Spinal cord (tissue), 10 donors: ENCODE results near the gene ALG10B. TPM values are rescaled to one million over a fixed set of nuclear protein-coding genes. Genes with fewer than 3 reads are reported as not detected.
A peak's percentile ranks its signal among the peaks of the same experiment; 100 is the strongest.
"Not testable (repeated sequence)": the region's sequence is repeated elsewhere in the genome, so short reads cannot be mapped to it uniquely, and the experiment has no call there.

Source experiments
- DNase-seq, 6 donors: peaks; one replicate each; pipeline versions ENCODE4 v3.0.0 to v3.0.0-alpha.2; 2013 to 2015; ENCODE audit warnings: low spot score in 6 of 6, low read depth in 4 of 6
- H3K27ac ChIP-seq: one replicate; pipeline ENCODE4 v1.5.1; 2013; ENCODE audit warnings: low read depth, low read length, control low read depth
- H3K27me3 ChIP-seq: one replicate; pipeline ENCODE4 v1.6.1; 2013; ENCODE audit warnings: low read length; ENCODE audit not compliant: control insufficient read depth, insufficient read depth
- H3K36me3 ChIP-seq: one replicate; pipeline ENCODE4 v1.6.1; 2013; ENCODE audit warnings: low read length; ENCODE audit not compliant: control insufficient read depth, insufficient read depth
- H3K4me1 ChIP-seq: one replicate; pipeline ENCODE4 v1.6.1; 2013; ENCODE audit warnings: low read length; ENCODE audit not compliant: control insufficient read depth, insufficient read depth
- H3K4me3 ChIP-seq: one replicate; pipeline ENCODE4 v1.5.1; 2013; ENCODE audit warnings: low read depth, low read length, control low read depth
- H3K9me3 ChIP-seq: one replicate; pipeline ENCODE4 v1.6.1; 2013; ENCODE audit warnings: low read length; ENCODE audit not compliant: control insufficient read depth, insufficient read depth
- WGBS: methylation state at CpG from one replicate; pipeline ENCODE4 v1.1.5; 2013; ENCODE audit warnings: missing lambda C conversion rate; ENCODE audit not compliant: insufficient coverage; 5-methylcytosine and 5-hydroxymethylcytosine counted together
- polyA plus RNA-seq, 2 donors: library from polyadenylated mRNA; unstranded; fragments of 120-200 nt; gene quantifications; one replicate each; pipeline ENCODE4 v1.2.1, GENCODE V29; 2013; ENCODE audit not compliant: insufficient read length in 2 of 2
- total RNA-seq, 2 donors: library from RNA; depleted of rRNA in 1 of 2; stranded (reverse); fragments of 120-200 nt in 1 of 2; fragments of >200 nt in 1 of 2; gene quantifications; one replicate each; pipeline versions ENCODE4 v1.2.3 to v1.2.4, GENCODE V29; 2013 to 2014
- donor health status: healthy.

The ALG10B gene
- total and polyA plus RNA-seq, 4 donors, result 5.7 to 15.0 (median 7.2) TPM

DNA sequence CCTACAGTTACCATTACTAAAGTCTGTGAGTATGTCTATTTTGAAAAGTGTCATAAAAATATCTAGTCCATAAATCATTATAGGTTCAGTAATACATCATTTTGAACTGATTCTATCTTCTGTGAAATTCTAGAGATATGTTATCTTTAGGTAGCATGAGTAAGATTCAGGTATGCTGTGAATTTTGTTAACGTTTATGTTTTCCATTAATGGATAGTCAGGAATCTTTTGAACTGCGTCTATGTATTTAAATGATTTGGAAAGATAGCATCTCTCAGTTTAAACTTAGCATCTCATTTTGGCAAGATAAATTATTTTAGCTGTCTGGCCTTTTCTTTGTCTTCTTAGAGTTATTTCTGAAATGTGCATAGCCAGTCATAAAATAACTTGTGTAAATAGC is 8.3 kb downstream of the ALG10B start:
- no peak overlapping the region for H3K27ac ChIP-seq
- WGBS, result 73% methylated on average over 2 of the region's 2 CpGs
- no peaks in the 10 kb centered on the region for H3K9me3 ChIP-seq
- H3K36me3 ChIP-seq, result no peaks in the 10 kb centered on the region
- no peaks in the 10 kb centered on the region for H3K27me3 ChIP-seq
- no peak for DNase-seq
- no peak overlapping the region for H3K4me3 ChIP-seq
- no peaks in the 10 kb centered on the region for H3K4me1 ChIP-seq

DNA sequence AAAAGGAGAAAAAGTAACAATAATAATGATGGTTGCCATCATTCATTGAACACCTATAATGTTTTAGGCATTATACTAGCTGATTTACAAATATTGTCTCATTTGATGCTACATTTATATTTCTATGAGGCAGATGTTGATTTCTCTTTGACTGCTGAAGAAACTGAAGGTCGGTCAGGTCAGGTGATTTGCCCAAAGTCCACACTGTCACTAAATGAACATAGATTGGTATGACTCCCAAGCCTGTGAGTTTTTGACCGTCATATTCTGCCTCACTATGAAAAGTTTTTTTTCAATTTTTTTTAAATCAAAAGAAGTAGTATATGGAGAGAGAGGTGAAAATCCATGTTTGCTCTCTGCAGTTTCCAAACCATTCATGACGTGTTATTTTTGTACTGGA is 10.8 kb downstream of the ALG10B start:
- no CpG with 5 or more reads among the region's 3 CpGs for WGBS

GRCh38 chr12:38328306-38328895 is 11.8 kb downstream of the ALG10B start:
- no CpG with 5 or more reads among the region's 6 CpGs for WGBS
- H3K4me1 ChIP-seq, result no peaks in the 10 kb centered on the region
- no peaks in the 10 kb centered on the region for H3K36me3 ChIP-seq
- H3K27ac ChIP-seq, result no peak overlapping the region
- no peaks in the 10 kb centered on the region for H3K27me3 ChIP-seq
- no peak overlapping the region for H3K4me3 ChIP-seq
- H3K9me3 ChIP-seq, result no peaks in the 10 kb centered on the region
- DNase-seq, result peak in 5 of 6 donors; percentile 5 to 86 (median 29)

More for the DNA sequence above, 10.8 kb downstream of the ALG10B start:
- Histone ChIP-seq H3K27me3 (no peaks in the 10 kb centered on the region), H3K9me3 (no peaks in the 10 kb centered on the region), H3K4me1 (no peaks in the 10 kb centered on the region), H3K36me3 (no peaks in the 10 kb centered on the region), H3K27ac (no peak overlapping the region), H3K4me3 (no peak overlapping the region)
- no peak for DNase-seq

- H3K36me3 ChIP-seq, H3K27me3 ChIP-seq, DNase-seq, H3K4me1 ChIP-seq, H3K27ac ChIP-seq, H3K9me3 ChIP-seq, H3K4me3 ChIP-seq: not testable (repeated sequence)
- whole genome bisulfite sequencing, result 90% methylated on average over 13 of the region's 30 CpGs
These were observed 13.8 kb downstream of the ALG10B start for GRCh38 chr12:38330414-38330813.

- Histone ChIP-seq H3K27me3 (no peaks in the 10 kb centered on the region), H3K36me3 (no peaks in the 10 kb centered on the region), H3K4me1 (no peaks in the 10 kb centered on the region), H3K27ac (no peak overlapping the region), H3K4me3 (no peak overlapping the region), H3K9me3 (no peaks in the 10 kb centered on the region)
- DNase-seq, result peak in 2 of 6 donors; percentile 1 to 20
- WGBS, result no CpG with 5 or more reads among the region's 1 CpG
These were observed 16.2 kb downstream of the ALG10B start for GRCh38 chr12:38332814-38333213.

DNA sequence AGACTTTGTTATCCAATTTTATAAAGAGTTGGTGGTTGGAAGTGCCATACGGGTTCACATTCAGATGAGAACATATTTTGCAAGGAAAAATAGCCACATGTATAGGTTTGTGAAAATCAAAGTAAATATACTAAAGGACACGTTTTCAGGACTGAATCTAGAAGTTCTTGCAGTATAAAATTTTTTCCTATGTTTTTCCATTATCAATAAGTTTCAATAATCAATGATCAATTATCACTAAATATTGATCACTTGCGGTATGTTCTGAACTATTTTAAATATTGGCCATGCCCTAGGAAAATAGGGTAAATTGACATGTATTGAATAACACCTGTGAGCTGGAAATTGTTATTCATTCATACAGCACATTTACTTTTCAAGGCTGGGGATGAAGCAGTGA is 25.9 kb downstream of the ALG10B start:
- Histone ChIP-seq H3K9me3 (no peaks in the 10 kb centered on the region), H3K36me3 (no peaks in the 10 kb centered on the region), H3K4me3 (no peak overlapping the region), H3K27ac (no peak overlapping the region), H3K27me3 (no peaks in the 10 kb centered on the region), H3K4me1 (no peaks in the 10 kb centered on the region)
- no peak for DNase-seq
- no CpG with 5 or more reads among the region's 3 CpGs for WGBS

DNA sequence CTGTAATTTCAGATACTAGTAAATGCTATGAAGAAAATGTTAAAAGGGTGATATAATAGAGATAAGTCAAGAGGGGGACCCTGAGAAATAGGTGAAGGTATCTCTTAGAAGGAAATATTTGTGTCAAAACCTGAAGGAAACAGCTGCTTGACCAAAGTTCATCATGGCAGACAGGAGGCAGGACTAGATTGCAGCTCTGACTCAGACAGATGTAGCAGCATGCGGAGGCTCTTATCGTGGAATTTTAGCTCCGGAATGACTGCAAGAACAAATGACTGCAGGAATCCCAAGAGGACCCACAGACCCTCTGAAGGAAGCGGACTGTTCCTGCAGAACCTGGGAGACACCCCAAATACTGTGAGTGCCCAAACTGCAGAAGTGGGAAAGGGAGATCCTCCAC is 26.7 kb downstream of the ALG10B start:
- WGBS, result 79% methylated on average over 3 of the region's 4 CpGs
- not testable (repeated sequence) for H3K9me3 ChIP-seq, H3K36me3 ChIP-seq, DNase-seq, H3K4me1 ChIP-seq, H3K4me3 ChIP-seq, H3K27ac ChIP-seq, H3K27me3 ChIP-seq

- 73% methylated on average over 1 of the region's 1 CpG for WGBS
- DNase-seq, H3K36me3 ChIP-seq: not testable (repeated sequence)
These were observed 27.3 kb downstream of the ALG10B start for GRCh38 chr12:38343916-38344315.

DNA sequence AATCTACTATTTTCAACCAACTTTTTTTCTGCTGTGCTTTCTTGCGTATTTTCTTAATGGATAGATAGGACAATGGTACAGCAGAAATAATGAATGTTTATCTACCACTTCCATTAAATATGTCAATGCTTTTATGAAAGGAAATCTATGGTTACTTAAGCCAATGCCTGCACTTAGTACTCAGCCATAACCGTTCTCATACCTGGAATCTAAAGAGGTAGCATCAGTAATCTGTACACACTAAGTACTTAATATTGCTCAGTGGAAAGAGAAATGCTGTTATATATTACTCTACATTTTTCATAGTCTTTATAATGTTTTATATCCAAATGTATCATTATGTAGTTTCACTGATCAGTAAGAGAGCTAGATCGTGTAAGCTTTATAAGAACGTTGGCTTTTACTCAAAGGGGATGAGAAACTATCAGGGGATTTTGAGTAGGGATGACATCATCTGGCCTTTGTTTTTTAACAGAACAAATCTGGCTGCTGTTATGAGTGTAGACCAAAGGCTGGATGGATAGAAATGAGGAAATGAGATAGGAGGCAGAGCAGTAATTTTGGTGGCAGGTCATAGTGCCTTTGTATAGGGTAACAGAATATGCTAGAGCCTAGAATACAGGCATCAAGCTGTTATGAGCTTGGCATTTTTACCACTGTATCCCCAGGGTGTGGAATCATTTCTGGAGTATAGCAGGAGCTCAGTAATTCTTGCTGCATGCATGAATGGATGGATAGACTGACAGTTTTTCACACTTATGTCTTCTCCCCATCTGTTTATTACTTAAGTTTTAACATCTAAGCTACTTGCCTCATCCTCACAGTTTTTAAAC is 34.0 kb downstream of the ALG10B start:
- H3K27ac ChIP-seq, result no peak overlapping the region
- H3K36me3 ChIP-seq, result no peaks in the 10 kb centered on the region
- H3K4me1 ChIP-seq, result no peaks in the 10 kb centered on the region
- 83% methylated on average over 2 of the region's 4 CpGs for WGBS
- no peaks in the 10 kb centered on the region for H3K9me3 ChIP-seq
- DNase-seq, result peak in 2 of 6 donors; percentile 2 to 26
- H3K27me3 ChIP-seq, result no peaks in the 10 kb centered on the region
- H3K4me3 ChIP-seq, result no peak overlapping the region

More at GRCh38 chr12:38343916-38344315, 27.3 kb downstream of the ALG10B start:
- H3K27ac ChIP-seq, H3K4me3 ChIP-seq, H3K27me3 ChIP-seq, H3K9me3 ChIP-seq, H3K4me1 ChIP-seq: not testable (repeated sequence)

DNA sequence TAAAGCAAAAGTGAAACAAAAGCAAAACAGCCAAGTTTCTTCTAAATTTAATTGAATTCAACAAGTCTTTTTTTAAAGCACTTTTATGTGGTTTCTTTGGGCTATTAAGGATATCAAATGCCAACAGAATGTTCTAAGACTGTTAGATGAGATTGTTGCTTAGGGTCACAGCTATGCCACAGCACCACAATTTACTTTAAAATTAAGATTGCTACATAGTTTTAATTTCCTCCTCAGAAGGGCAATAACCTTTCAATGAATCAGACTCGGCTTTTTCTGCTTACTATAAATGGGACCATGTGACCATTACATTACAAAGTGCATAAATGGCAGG is 34.6 kb downstream of the ALG10B start:
- WGBS, result no CpG with 5 or more reads among the region's 1 CpG
- not testable (repeated sequence) for H3K36me3 ChIP-seq, H3K4me3 ChIP-seq

More for the DNA sequence above, 34.6 kb downstream of the ALG10B start:
- H3K27me3 ChIP-seq, H3K27ac ChIP-seq, H3K4me1 ChIP-seq, DNase-seq, H3K9me3 ChIP-seq: not testable (repeated sequence)
